NT2/D1 (cell line): ENCODE results near the gene QPRT.

Experiments used
- YY1 ChIP-seq: IDR thresholded peaks from 2 replicates; pipeline ENCODE4 v1.6.1; 2011; ENCODE audit not compliant: insufficient read length, insufficient read depth
- ZNF274 ChIP-seq: IDR thresholded peaks from 2 replicates; pipeline ENCODE4 v1.6.1; 2011; ENCODE audit warnings: mild to moderate bottlenecking, low read depth, low read length

GRCh38 chr16:29698042-29698441 is 19.1 kb downstream of the QPRT start:
- TF ChIP-seq ZNF274 (no peak), YY1 (no peak)
